Measurements from ENCODE around the gene OR2AG1. TPM values are rescaled to one million over a fixed set of nuclear protein-coding genes. Genes with fewer than 3 reads are reported as not detected.

The OR2AG1 gene
- total RNA-seq, 6 experiments from 2014 or later = not detected

DNA sequence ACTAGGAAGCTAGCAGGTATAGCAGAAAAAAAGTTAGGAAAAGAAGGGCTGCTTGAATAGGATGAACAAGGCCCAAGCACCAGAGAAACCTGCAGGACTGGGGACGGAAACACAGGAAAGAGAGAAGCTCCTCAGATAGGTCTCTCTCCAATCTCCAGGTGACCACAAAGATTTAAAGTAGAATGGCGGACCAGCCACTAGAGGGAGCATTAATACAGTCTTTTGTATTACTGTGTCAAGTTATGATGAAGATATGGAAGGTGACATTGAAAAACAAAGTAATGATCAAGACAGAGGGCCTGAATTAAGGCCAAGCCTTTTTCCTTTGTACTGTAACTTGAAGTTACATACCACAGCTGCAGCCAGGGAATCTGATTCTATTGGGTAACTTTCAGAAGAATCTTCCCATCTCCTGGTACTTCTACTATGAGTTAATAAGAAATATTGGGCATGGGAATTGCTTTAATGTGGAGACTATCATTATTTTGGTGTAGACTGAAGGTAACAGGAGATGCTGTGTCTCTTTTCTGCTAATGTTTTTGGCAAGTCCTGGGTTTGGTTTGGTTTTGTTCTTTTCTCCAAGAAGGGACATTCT is 44.9 kb upstream of the OR2AG1 start:
- H3K9me3 Mint-ChIP-seq = no peaks in the 10 kb centered on the region
- peaks cover 10% of the 10 kb centered on the region for H3K4me1 Mint-ChIP-seq (ENCODE audit: low read depth)
- no peak overlapping the region for H3K4me3 Mint-ChIP-seq
- peak; percentile 55 for DNase-seq
- no peak overlapping the region for H3K27ac Mint-ChIP-seq
- H3K36me3 Mint-ChIP-seq (ENCODE audit: low read depth) = no peaks in the 10 kb centered on the region
- TF ChIP-seq, protein P1, sequence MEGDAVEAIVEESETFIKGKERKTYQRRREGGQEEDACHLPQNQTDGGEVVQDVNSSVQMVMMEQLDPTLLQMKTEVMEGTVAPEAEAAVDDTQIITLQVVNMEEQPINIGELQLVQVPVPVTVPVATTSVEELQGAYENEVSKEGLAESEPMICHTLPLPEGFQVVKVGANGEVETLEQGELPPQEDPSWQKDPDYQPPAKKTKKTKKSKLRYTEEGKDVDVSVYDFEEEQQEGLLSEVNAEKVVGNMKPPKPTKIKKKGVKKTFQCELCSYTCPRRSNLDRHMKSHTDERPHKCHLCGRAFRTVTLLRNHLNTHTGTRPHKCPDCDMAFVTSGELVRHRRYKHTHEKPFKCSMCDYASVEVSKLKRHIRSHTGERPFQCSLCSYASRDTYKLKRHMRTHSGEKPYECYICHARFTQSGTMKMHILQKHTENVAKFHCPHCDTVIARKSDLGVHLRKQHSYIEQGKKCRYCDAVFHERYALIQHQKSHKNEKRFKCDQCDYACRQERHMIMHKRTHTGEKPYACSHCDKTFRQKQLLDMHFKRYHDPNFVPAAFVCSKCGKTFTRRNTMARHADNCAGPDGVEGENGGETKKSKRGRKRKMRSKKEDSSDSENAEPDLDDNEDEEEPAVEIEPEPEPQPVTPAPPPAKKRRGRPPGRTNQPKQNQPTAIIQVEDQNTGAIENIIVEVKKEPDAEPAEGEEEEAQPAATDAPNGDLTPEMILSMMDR (IDR thresholded peaks at IDR 0.05) = peak; percentile 82
- peaks cover 8% of the 10 kb centered on the region for H3K27me3 Mint-ChIP-seq (ENCODE audit: insufficient read depth)

DNA sequence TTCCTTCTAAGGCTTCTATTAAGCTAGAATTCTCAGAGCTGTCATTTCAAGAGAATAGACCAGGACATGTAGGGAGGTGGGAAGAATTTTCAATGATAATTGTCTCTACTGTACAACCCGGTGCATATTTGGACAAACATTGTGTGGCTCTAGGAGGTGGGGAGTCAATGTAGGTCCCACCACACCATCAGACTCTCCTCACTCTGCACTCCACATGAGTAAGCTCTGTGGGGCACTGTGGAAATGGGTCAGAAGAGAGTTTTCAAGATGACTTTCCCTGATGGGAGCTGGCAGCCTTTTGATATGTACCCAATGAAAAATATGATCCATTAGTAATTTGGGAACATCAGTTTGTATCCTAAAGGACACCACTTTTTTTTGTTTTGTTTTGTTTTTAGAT is 44.2 kb upstream of the OR2AG1 start:
- H3K9me3 Mint-ChIP-seq = no peaks in the 10 kb centered on the region
- H3K27me3 Mint-ChIP-seq (ENCODE audit: insufficient read depth) = peaks cover 8% of the 10 kb centered on the region
- H3K4me1 Mint-ChIP-seq (ENCODE audit: low read depth) = peaks cover 10% of the 10 kb centered on the region
- H3K36me3 Mint-ChIP-seq (ENCODE audit: low read depth) = no peaks in the 10 kb centered on the region
- TF ChIP-seq, protein P1 (IDR thresholded peaks at IDR 0.05) = no peak
- no peak overlapping the region for H3K4me3 Mint-ChIP-seq
- no peak for DNase-seq
- no peak overlapping the region for H3K27ac Mint-ChIP-seq

DNA sequence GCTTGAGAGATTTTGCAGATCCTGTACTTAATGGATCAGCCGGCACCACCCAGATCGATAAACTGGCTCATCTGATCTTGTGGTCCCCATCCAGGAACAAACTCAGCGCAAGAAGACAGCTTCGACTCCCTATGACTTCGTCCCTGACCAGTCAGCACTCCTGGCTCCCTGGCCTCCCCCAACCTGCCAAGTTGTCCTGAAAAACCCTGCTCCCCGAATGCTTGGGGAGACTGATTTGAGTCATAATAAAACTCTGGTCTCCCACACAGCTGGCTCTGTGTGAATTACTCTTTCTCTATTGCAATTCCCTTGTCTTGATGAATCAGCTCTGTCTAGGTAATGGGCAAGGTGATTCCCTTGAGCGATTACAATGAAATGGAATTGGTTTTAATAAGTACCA is 40.6 kb upstream of the OR2AG1 start:
- Mint-ChIP-seq H3K4me3 (no peak overlapping the region), H3K27ac (no peak overlapping the region), H3K4me1 (ENCODE audit: low read depth) (no peaks in the 10 kb centered on the region), H3K36me3 (ENCODE audit: low read depth) (no peaks in the 10 kb centered on the region), H3K27me3 (ENCODE audit: insufficient read depth) (peaks cover 9% of the 10 kb centered on the region; the same call in 1 of the 2 replicates), H3K9me3 (no peaks in the 10 kb centered on the region)
- TF ChIP-seq, protein P1 (IDR thresholded peaks at IDR 0.05) = no peak
- DNase-seq = no peak

DNA sequence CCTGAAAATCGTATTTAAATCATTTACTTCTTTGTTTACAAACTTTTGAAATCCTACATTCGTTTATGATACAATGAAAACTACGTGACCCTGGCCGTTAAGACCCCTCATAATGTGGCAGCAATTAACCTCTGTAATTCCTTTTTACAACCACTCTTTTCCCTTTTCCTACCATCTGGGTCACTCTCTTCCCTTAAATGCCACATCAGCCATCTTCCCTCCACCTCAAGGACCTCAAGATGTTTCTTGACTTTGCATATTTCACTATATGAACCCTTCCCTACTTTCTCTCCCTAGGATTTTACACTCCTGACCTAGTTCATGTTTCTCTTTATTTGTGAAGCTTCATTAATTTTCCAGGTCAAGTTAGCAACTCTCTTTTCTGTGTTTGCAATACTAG is 37.8 kb upstream of the OR2AG1 start:
- H3K27ac Mint-ChIP-seq = no peak overlapping the region
- H3K4me3 Mint-ChIP-seq = no peak overlapping the region
- peaks cover 14% of the 10 kb centered on the region; the same call in 1 of the 2 replicates for H3K27me3 Mint-ChIP-seq (ENCODE audit: insufficient read depth)
- no peak for DNase-seq
- H3K36me3 Mint-ChIP-seq (ENCODE audit: low read depth) = no peaks in the 10 kb centered on the region
- H3K4me1 Mint-ChIP-seq (ENCODE audit: low read depth) = no peaks in the 10 kb centered on the region
- TF ChIP-seq, protein P1 (IDR thresholded peaks at IDR 0.05) = no peak
- no peaks in the 10 kb centered on the region for H3K9me3 Mint-ChIP-seq

DNA sequence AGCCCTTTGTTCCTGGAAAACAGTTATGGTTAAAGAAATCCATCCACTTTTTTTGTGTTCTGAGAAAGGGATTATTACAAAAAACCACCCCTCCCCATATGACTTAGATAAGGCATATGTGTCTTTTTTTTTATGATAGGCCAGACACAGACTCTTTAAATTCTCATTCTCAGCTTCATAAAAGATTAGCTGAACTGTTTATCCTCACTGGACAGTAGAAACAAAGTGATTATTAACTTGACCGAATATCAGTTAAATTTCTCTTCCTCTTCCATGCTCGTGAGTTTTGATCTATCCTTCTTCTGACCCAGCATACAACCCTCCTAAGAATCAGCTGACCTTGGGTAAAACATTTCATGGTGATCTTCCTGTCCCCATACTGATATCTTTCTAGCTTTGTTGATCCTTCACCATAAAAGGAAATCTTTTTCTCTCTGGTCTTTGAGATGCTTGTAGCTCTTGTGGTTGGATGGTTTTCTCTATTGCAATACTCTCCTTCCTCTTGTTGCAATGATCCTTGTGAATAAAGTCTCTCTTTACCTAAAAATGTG is 37.3 kb upstream of the OR2AG1 start:
- H3K27ac Mint-ChIP-seq = no peak overlapping the region
- H3K27me3 Mint-ChIP-seq (ENCODE audit: insufficient read depth) = peaks cover 17% of the 10 kb centered on the region; the same call in 1 of the 2 replicates
- H3K9me3 Mint-ChIP-seq = no peaks in the 10 kb centered on the region
- H3K36me3 Mint-ChIP-seq (ENCODE audit: low read depth) = no peaks in the 10 kb centered on the region
- no peak overlapping the region for H3K4me3 Mint-ChIP-seq
- TF ChIP-seq, protein P1 (IDR thresholded peaks at IDR 0.05) = no peak
- DNase-seq = no peak
- no peaks in the 10 kb centered on the region for H3K4me1 Mint-ChIP-seq (ENCODE audit: low read depth)

Data from HFFc6 (cell line).